A549 treated with DMSO at 1 μM for 4 hours (cell line): ENCODE results near the gene BMP3. TPM values are rescaled to one million over a fixed set of nuclear protein-coding genes. Genes with fewer than 3 reads are reported as not detected.

Experiments used
- total RNA-seq: library from RNA; stranded (reverse); fragments of 200-300 nt; extraction: Qiagen RNA extraction; gene quantifications from 5 replicates; pipeline ENCODE4 v1.2.3, GENCODE V29; 2022; ENCODE audit warnings: low read depth

BMP3 gene
- not detected in 5 replicates for total RNA-seq

DNA sequence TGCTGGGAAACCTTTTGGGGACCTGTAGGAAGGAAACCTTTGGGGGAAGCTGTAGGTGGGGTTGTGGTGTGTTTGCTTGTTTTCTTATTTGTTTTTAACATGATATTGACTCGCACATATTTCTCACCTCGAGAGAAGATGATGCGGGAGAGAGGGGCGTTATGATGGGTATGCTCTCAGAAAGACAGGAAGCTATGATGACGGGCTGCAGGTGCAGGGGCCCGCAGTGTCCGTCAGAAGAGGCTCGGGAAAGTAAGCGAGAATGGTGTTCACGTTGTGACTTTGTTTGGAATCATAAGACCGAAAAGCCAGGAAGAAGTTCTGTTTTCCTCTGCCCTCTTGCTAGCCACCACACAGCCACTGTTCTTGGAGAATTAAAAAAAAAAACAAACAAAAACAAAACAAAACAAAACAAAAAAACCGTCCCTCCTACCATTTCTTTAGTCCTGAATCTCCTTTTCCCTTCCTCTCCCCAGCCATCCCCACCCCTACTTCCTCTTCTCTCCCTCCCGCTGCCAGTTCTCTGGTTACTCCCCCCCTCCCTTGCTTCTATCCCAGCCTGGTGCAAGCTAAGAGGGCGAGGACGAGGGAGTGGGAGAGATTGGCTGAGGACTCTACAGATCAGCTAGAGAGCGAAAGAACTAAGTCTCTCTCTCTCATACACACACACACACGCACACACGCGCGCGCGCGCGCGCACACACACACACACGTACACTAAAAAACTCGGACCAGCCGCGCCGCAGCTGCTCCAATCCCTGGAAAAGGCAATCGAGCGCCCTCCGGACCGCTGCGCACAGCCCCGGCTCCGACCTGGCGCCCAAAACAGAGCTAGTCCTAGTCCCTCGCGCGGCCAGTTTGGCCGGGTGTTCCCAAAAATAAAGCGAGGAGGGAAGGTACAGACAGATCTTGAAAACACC is at the start of gene BMP3:
TSS of gene BMP3 (plus strand) at position 648 of the 920 bp plus-strand sequence. CDS start 577 bp downstream, outside the sequence.

Other genes with a start within 250 kb of the BMP3 start
- gene PRKG2, start 184.5 kb downstream of the BMP3 start, total RNA-seq, result 0.72 to 1.8 TPM (median 0.85 TPM) in 5 replicates